Suprapubic skin (tissue), 4 donors: ENCODE measurements around the gene SLC22A23.

ENCODE experiments used
- CTCF ChIP-seq, 2 donors: fragments of 200-600 bp in 1 of 2; fragments of 450-650 bp in 1 of 2; sonication (generic) in 1 of 2; IDR thresholded peaks; one replicate each; pipeline ENCODE4 v1.5.1; 2016 to 2019; ENCODE audit warnings: antibody characterized with exemption in 2 of 2, mild to moderate bottlenecking in 1 of 2, moderate library complexity in 1 of 2
- EP300 ChIP-seq: sonication (generic); formaldehyde crosslinking; IDR thresholded peaks from one replicate; pipeline ENCODE4 v1.6.1; 2017; ENCODE audit warnings: antibody characterized with exemption
- POLR2A ChIP-seq, 2 donors: fragments of 450-650 bp; IDR thresholded peaks; one replicate each; pipeline ENCODE4 v1.6.1; 2017; ENCODE audit warnings: antibody characterized with exemption in 2 of 2, mild to moderate bottlenecking in 2 of 2, moderate library complexity in 2 of 2
- POLR2AphosphoS5 ChIP-seq, 3 donors: sonication (generic); formaldehyde crosslinking; IDR thresholded peaks; one replicate each; pipeline ENCODE4 v1.6.1; 2017; ENCODE audit warnings: antibody characterized with exemption in 3 of 3

DNA sequence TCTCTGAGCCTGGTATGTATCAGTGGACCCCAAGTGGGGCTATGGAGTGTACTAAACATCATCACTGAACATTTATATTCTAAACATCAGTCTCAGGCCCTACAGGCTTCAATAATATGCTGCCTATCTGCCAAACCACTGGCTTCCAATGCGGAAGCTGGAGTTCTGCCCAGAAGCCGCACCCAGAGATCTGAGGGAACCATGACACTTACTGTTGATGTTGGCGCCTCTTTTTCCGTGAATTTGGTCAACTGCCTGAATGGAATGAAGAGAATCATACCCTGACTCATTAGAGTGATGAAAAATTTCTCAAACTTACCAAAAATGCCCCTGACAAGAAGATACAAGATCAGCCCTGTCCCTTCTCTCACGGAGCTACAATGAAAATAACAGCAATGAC, 66.2 kb downstream of the SLC22A23 start:
- TF ChIP-seq CTCF (IDR thresholded peaks at IDR 0.05): no peak
- no peak for TF ChIP-seq EP300
- TF ChIP-seq POLR2AphosphoS5 (IDR thresholded peaks at IDR 0.05): peak in 2 of 3 donors; percentile 69 to 76
- TF ChIP-seq POLR2A (IDR thresholded peaks at IDR 0.05): no peak
